HG03354 (cell line): Measurements from ENCODE around the gene JAKMIP2.
"Not testable (repeated sequence)": the region's sequence is repeated elsewhere in the genome, so short reads cannot be mapped to it uniquely, and the experiment has no call there.

Experiments
- ATAC-seq: cut with Tn5 transposase; IDR thresholded peaks from one replicate; pipeline ENCODE4 v1.9.1; 2021; ENCODE audit warnings: mild to moderate bottlenecking; ENCODE audit not compliant: unreplicated experiment, poor library complexity, severe bottlenecking

JAKMIP2 gene

DNA sequence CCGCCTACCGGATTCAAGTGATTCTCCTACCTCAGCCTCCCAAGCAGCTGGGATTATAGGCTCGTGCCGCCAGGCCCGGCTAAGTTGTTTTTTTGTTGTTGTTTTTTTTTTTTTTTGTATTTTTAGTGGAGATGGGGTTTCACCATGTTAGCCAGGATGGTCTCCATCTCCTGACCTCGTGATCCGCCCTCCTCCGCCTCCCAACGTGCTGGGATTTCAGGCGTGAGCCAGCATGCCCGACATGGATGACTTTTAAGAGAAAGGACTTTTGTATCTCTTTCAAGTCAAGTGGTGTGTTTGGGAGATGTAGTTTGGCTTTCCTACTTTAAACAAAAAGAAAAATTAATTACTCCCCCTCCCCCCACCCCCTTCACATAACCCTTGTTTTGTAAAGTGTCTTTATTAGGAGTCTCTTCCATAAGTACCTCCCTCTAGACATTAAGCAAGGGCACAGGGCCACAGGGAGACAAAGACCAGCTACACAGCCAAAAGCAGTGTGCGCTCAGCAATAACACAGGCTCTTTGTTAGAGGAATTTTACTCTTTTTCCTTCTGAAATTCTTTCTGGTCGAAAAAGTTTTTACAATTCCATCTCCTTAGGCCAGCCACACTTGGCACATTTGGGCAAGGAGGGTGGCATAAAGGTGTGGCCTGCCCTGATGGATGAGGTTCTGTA, 31.2 kb downstream of the JAKMIP2 start:
- no peak for ATAC-seq

DNA sequence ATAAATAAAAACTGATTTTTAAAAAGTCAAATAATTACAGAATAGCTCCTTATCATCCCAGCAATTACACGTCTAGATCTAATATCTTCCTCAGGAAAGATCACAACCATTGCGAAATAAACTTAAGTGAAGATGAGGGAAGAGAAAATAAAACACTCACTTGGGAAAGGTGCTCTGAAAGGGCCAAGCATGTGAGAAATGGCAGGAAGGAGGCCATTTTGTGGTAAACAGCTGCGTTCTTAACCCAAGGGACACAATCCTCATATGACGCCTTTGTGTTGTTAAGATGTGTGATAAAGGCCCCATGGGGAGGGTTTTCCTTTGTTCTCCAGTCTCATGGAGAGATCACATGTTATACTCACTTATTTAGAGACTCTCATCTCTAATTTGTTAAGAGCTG, 32.5 kb downstream of the JAKMIP2 start:
- ATAC-seq = no peak

DNA sequence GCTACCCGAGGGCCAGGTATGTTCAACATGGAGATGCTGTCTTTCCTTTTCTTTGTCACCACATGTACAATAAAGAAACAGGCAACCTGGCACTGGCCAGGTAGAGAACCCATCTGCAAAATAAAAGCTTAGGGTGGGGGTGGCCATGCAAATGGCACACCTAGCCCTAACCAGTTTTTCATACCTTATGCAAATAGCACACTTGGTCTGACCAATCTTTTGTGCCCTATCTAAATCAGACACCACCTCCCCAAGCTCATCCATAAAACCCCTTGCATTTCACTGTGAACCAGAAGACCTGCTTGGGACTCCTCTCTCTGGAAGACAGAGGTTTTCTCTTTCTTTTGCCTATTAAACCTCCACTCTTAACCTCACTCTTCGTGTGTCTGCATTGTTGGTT, 33.9 kb downstream of the JAKMIP2 start:
- no peak for ATAC-seq

DNA sequence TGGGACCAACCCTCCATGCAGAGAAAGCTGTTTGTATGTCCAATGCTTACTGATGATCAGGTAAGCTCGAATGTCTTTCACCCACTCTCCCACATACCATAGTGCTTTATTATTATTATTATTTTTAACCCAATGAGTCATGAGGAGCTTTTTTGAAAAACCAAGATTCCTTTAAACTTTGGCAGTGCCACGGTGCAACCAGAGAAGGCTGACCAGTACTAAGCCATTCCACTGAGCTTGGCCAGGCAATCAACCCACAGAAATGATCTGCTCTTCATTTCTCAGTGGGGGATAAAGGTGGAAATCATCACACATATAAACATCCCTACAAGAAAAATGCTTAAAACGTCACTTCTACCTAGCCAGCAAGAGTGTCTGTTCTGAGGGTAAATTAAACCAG, 35.5 kb downstream of the JAKMIP2 start:
- no peak for ATAC-seq

DNA sequence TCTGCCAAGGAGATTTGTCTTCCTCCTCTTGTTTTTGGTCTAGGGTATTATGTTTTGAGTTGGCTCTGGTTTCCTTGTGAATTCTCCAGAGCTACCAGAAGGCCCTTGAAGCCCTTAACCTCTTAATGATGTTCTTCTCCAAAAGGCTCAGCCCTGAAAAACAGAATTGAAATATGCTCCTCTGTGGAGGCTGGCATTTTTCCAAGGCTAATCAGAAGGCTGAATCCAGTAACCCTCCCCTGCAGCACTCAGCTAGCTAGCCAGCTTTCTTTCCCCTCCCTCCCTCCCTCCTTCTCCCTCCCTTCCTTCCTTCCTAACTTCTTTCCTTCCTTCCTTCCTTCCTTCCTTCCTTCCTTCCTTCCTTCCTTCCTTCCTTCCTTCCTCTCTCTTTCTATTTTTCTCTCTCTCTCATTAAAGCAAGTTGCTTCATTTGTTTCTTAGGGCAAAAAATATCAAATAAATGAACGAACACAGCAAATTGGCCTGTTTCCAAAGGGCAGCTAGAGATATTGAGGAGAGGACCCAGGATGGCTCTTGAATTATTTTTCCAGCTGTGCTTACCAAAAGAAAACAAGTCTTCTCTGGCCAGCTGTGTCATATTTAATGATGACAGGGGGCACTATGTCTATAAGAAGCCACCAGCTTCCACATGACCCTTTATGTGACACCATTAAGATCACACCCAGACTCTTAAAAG, 38.7 kb downstream of the JAKMIP2 start:
- ATAC-seq = no peak

DNA sequence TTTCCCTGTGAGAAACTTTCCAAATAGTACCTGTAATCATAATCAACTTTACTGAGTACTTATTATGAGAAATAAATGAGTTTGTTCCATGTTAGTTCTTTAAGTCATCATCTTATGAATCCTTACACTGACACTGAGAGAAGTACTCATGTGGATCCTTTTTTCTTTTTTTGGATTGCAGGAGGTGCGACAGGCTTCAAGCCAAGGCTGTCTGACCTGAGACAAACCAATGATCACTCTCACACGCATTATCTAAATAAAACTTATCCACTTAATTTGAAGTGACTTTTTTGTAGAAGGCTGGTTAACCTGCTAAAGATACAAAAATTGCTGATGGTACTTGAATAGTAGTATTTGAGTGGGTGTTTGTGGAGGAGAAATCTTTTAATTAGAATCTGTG, 39.5 kb downstream of the JAKMIP2 start:
- ATAC-seq = no peak

DNA sequence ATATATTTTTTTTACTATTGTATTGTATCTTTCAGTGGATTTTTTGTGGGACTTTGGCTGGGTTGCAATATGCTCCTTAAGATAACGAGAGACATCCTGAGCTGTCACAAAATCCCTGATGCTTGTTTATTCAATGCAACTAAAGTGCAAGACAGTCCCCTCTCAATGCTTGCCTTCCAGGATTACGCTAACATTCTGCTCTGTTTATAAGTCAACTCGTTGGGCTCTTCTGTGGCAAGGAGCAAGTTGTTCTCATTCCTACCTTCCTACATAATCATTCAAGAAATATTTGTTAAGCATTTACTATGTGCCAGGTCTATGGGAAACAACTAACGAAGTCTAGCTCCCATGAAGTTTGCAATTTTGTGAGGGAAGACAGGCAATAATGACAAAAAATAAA, 40.4 kb downstream of the JAKMIP2 start:
- ATAC-seq = no peak

DNA sequence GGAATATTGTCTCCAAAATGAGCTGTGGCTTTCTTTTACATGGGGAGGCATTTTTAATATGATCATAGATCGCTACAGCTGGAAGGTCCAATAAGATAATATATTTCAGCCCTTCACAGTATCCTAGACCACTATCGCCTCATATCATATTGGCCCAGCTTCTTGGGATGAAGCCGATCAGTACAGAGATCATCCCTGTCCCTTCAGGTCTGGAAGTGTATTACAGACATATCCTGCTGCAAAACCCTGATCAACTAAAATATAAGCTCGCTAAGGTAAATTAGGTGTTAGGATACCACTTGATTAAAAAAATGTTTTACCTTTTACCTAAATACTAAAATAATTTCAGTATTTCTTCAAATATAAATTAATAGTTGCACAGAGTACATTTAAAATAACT, 41.7 kb downstream of the JAKMIP2 start:
- no peak for ATAC-seq

DNA sequence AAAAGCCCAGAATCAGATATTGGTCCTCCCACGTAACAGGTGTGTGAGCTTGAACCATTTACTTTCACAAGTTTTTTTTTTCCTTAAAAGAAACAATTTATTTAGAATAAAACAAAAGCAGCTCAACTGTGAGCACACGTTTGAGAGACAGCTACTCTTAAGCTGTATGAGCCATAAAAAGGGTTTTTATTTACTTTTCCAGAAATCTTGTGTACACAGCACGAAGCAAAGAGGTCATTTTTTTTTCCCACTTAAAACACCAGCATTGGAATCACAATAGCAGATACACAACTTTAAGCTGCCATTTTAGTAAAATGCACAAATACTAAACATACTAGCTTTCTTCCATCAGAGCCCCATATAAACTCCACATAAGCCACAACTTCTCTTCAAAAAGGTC, 44.6 kb downstream of the JAKMIP2 start:
- no peak for ATAC-seq

DNA sequence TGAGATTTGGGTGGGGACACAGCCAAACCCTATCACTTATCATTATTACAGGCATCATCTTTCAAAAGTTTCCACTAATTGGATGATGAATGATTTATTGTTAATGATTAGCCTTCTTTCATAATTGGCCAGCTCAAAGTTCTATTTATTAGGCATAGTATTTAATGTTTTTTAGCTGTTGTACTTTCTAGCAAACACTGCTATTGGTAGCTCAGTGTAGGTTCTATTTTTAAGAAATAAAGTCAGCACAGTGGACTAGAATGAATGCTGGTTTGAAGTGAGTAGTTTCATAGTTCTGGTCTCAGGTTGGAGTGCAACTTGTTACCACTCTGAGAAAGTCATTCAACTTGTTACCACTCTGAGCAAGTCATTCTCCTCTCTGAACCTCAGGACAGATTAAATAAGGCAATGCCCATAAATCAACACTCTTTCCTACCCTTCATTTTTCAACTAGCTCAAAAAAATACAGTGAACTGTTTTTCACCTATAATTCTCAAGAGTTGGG, 46.9 kb downstream of the JAKMIP2 start:
- no peak for ATAC-seq

DNA sequence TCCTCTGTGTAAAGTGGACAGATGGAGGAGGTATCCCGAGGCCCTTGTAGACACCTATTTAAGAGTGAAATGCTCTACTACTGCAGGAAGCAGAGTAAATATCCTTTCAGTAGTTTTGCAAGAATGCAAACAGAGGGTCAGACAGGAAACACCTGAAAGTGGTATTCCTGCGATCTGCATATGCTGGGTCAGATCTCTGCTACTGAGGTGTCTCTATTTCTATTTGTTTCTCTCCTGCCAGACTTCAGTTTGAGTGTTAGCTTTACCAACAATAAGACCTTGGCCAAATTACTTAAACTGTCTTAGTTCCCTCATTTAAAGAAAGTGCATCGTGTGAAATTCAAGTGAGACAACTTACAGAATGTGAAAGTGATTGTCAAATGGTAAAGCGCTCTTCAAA, 47.6 kb downstream of the JAKMIP2 start:
- ATAC-seq = no peak

DNA sequence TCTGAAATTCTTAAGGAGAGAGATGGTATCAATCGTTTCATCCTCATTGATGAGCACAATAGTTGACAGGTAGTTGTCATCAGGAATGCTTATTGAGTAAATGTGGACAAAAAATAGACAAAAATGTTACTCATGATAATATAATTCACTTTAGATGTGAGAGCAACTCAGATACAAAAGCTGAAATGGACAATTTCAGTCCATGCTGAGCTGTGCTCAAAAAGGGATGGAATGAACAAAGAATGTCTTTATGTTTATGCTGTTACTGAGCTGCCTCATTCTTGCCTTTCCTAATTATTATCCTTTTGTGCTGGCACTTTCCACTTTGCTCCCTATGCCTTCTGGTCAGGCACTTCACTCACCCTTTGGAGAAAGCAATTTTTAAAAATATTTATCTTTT, 49.5 kb downstream of the JAKMIP2 start:
- ATAC-seq = no peak

DNA sequence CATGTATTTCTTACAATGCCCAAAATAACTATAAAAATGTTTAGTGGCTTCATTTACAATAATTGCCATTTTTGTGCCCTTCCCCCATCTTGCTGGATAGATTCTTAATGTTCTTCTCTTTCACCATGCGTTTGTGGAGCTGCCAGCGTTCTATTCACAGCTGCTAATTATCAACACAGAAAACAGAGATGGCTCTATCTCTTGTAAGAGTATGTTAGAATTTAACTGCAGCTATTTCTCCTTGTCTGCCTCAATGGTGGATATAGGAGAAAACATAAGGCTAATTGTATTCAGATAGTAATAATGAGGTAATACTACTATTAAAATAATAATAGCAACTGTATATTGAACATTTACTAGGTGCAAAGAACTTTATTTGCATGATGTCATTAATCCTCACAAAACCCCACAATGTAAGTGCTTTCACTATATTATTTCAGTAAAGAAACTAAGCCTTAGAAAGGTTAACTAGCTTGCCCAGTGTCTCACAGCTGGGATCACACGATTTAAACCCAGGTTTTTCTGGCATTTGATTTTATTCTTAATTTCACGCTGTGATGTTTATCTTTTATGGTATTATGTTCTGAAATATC, 50.1 kb downstream of the JAKMIP2 start:
- ATAC-seq = no peak

DNA sequence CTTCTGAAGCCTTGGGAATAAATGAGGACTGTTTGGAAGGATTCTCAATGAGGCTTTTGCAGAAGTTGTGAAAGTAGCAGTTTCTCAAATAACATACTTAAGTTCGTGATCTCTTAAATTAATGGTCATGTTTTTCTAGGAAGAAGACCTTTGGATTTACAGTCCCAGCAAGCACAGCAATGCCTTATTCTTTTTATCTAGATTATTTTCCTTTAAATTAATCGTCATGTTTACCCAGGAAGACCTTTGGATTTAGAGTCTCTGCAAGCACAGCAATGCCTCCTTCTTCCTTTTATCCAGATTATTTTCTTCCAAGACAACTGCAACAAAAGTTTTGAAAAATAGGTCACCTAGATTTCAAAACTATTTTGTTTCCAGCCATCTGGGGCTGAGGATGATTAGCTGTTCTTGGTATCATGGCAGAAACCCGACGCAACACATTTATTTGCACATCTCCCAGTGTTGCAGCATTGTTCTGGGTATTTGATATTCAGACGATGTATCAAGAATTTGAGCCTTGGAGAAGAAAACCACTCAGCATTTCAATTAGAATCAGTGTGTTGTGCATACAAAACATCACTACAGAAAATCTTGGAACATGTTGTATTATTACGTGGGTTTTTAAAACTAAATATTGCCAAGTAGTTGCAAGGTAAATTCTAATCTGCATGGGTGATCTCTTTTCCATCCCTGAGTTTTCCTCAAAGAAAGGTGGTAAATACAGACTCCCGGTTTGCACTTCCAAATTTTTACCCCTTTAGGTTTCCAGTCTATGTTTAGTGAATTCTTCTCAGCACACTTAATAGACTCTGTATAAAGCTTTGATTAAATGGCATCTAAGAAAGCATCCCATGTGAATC, 50.9 kb downstream of the JAKMIP2 start:
- no peak for ATAC-seq

DNA sequence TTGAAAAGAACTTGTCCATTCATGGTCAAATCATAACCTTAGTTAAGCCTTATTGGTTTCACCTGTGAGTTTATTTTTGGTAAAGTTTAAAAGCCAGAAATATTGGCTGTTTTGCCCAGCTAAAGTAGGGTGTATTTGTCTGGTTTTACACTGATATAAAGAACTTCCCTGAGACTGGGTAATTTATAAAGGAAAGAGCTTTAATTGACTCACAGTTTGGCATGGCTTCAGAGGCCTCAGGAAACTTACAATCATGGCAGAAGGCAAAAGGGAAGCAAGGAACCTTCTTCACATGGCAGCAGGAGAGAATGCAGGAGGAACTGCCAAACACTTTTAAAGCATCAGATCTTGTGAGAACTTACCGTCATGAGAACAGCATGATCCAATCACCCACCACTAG, 55.3 kb downstream of the JAKMIP2 start:
- no peak for ATAC-seq

DNA sequence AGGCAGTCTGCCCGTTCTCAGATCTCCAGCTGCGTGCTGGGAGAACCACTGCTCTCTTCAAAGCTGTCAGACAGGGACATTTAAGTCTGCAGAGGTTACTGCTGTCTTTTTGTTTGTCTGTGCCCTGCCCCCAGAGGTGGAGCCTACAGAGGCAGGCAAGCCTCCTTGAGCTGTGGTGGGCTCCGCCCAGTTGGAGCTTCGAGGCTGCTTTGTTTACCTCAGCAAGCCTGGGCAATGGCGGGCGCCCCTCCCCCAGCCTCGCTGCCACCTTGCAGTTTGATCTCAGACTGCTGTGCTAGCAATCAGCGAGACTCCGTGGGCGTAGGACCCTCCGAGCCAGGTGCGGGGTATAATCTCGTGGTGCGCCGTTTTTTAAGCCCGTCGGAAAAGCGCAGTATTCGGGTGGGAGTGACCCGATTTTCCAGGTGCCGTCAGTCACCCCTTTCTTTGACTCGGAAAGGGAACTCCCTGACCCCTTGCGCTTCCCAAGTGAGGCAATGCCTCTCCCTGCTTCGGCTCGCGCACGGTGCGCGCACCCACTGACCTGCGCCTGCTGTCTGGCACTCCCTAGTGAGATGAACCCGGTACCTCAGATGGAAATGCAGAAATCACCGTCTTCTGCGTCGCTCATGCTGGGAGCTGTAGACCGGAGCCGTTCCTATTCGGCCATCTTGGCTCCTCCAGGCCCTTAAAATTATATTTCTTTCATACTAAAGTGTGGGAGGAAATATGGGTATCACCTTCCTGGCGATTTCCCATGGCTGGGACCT, 61.2 kb downstream of the JAKMIP2 start:
- not testable (repeated sequence) for ATAC-seq

DNA sequence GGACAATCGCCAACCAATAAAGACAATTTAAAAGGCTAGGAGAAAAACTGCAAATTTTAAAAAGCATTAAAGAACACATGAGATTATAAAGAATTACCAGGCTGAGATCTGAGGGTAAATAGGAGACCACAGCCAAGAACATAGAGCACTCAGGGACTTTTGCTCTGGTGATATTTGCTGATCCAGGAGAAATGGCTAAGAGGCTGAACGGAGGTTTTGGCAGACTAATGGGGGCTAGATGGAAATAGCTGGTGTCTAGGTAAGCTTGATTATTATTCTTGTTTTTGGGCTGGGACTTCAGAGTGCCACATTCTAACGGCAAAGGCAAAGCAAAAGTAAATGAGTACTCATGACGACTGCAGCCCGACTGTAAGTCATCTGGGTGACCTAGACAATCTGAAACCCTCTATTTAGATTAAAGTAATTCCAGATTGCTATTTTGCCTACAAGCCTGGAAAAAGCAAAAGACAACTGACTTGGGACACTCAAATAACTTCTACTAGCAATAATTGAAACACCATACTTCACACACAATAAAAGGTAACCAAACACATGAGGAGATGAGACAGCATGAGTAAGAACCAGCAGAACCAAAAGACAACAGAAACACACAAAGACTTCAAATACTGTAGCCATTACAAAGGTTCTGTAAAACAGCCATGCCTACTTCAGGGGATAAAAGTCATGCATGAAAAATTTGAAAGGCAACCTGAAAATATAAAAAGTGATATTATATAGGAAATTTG, 68.8 kb downstream of the JAKMIP2 start:
- no peak for ATAC-seq

DNA sequence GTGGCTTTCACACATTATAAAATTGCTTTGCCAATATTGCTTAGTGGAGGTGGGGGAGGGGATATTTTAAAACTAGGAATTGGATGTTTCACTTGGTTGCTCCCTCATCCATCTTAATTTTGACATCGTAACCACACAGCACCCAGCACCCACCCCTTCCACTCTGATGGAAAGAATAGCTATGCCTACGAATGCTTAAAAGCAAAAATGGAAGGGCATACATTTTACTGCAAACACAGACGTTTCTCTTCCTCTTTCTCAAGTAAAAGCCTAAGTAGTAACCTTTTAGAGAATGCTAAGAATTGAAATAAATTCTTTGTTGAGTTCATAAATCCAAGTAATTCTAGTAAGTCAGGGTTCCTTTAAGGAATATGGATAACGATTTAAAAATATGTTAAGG, 69.9 kb downstream of the JAKMIP2 start:
- ATAC-seq = no peak

DNA sequence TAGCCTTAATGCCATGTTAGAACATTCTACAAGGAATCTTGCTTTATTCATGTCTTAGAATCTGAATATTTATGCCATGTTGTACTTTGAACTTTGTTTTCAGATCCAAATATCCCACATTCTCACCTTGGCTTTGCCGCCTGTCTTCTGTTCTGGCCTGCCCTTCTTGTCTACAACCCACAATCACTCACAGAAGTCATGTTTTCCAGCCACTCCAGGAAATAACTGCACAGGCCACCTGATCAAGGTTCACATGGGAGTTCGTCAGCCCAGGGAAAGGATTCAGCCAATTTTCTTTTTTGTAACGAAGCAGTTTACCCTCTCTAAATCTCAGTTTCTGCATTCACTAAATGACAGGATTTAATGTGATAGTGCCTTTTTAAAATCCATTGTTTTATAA, 70.5 kb downstream of the JAKMIP2 start:
- ATAC-seq = no peak
